ENCODE data around the gene TNXB.

DNA sequence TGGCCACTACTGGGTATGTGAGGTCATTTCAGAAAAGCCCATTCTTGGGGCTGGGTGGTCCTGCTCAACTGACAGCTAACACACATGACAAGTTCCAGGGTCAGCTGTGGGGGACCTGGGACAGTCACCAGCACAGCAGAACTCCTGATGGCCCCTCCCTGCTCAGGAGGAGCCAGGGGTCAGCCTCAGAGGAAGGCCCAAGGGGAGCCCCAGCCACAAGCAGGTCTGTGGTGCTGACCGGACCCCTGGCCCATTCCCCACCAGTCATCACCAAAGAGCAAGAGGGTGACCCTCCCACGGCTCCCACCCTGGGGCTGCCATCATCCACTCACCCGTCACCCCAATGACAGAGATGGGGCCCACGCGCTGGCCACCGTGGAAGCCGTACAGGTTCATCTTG lies 52.9 kb downstream of the TNXB start:
- TF ChIP-seq CTCF (IDR thresholded peaks at IDR 0.05) (no peak), POLR2A (IDR thresholded peaks at IDR 0.05) (no peak)
